GM19397 (cell line): ENCODE data around the gene ABCF3.

Experiments
- ATAC-seq: cut with Tn5 transposase; IDR thresholded peaks from one replicate; pipeline ENCODE4 v1.9.1; 2021; ENCODE audit warnings: mild to moderate bottlenecking, moderate library complexity; ENCODE audit not compliant: unreplicated experiment

Gene ABCF3

DNA sequence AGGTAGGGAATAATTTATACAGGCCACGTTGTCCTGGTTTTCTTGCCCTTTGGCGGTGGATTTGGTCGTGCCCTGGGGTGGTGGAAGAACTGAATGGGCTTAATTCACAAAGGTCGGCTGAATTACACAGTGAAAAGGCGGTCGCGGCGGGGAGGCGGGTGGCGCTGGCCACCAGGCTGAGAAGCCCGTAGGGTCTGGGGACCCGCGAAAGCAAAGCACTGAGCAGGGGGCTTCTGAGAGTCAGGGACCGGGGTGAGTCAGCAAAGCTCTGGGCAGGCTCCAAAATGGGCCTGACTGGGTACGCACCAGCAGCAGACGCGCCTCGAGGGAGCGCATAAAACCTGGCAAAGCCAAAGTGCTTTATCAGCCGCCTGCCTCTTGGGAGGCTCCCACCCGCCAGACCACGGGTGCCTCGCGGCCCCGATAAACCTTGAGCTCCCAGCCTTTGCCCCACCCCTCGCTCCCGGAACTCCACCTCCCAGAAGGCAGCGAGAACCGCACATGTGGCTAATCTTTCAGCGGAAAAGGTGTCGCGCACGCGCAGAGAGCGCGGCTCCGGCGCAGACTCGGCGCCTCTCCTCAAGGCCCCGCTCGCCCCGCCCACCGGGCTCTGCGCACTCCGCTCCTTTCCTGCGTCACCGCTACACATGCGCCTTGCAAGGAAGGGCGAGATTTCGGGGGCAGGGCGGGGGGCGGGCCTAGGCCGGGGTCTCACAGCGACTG lies 377 bp upstream of the ABCF3 start:
- peak; percentile 91 for ATAC-seq

DNA sequence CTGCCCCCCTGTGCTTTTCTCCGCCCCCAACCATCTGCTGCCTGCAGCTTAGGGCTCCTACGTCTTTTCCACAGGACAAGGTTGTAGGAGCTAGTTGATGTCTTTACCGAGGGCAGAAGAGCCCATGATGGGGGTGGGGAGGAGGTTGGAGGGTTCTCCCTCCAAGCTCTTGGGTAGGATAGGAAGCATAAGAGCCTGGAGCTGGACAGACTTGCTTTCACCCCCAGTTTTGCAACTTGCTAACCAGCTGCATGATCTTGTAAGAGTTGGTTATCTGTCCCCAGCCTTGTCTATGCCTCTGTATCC lies 856 bp downstream of the ABCF3 start:
- no peak for ATAC-seq

DNA sequence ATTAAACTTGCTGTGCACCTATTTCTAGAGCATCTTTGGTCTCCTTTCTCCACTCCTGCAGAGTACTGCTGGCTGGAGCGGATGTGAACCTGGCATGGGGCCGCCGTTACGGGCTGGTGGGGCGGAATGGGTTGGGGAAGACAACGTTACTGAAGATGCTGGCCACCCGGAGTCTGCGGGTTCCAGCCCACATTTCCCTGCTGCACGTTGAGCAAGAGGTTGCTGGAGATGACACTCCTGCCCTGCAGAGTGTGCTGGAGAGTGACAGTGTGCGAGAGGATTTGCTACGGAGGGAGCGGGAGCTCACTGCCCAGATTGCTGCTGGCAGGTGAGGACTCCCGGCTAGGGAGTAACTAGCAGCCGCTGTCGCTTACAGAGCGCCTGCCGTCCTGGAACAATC lies 2.1 kb downstream of the ABCF3 start:
- ATAC-seq, result no peak

DNA sequence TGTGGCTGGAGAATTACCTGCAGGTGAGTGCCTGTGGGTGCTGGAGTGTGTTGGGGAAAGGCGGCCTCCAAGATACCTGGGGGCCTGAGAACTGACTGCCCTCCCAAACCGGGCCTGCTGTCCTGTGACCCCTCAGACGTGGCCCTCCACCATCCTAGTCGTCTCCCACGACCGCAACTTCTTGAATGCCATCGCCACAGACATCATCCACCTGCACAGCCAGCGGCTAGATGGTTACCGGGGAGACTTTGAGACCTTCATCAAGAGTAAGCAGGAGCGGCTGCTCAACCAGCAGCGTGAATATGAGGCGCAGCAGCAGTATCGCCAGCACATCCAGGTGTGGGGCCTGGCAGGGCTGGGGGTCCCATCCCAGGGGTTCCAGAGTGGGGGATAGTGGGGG lies 3.4 kb downstream of the ABCF3 start:
- no peak for ATAC-seq

DNA sequence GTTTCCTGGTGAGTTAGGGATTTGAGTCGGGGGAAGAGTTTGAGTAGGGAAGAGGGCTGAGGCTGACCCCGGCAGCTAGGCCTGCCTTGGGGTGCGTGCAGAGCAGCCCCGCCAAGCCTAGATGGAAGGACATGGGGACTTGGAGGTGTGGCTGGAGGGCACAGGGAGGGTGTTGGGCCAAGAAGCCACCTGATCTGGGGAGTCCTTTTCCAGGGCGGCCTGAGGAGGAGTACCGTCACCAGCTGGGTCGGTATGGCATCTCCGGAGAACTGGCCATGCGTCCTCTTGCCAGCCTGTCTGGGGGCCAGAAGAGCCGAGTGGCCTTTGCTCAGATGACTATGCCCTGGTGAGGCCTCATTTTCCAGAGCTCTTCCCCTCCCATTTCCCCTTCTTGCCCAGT lies 6.9 kb downstream of the ABCF3 start:
- ATAC-seq, result no peak

DNA sequence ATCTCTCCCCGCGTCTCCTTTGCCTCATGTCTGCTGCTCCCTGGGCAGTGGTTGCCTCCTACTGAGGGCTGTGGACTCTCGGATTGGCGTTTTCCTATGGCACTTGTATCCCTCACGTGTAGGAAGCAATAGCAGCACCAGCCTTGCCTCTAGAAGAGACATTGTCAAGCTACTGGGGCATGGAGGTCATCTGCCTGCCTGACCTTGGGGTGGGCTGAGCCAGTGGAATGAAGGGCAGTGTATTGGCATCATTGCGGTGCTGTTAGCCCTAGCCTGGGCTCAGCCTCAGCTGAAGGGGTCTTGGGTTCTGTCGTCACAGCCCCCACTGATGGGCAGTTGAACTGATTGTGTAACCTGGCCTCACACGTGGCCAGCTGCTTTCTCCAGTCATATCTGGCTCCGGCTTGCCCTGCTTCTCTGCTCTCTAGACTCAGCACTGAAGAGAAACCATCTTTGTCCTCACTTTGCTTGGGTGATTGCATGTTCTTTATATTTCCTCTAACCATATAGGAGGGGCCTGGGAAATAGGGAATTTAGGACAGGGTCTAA lies 8.1 kb downstream of the ABCF3 start:
- ATAC-seq, result no peak

DNA sequence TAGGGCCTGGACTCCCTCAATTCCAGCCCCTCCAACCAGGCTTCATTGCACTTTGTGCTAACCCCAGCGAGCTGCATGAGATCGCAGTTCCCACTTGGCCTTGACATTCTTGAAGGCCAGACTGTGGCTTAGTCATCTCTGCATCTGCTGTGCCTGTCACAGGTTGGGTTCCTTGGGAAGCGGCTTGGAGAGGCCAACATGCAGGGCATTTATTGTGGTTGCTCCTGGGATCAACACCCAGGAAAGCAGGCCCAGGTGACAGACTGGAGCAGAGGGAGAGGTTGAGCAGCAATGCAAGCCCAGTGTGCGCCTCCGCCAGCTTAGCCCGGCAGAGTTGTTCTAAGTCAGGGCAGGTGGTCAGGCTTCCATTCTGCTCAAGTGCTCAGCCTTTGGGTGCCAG lies 10.5 kb downstream of the ABCF3 start:
- ATAC-seq, result no peak

DNA sequence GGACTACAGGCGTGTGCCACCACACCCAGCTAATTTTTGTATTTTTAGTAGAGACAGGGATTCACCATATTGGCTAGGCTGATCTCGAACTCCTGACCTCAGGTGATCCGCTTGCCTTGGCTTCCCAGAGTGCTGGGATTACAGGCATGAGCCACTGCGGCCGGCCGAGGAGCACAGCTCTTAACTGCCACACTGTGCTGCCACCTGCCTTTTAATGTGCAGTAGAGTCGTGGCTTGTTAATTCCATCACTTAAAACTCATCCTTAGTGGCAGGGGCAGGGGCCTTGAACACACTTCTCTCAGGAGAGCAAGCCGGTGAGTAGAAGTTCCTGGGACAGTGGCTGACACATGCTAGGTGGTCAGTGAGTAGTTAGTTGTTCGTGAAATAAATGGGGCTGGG lies 12.5 kb downstream of the ABCF3 start:
- no peak for ATAC-seq

DNA sequence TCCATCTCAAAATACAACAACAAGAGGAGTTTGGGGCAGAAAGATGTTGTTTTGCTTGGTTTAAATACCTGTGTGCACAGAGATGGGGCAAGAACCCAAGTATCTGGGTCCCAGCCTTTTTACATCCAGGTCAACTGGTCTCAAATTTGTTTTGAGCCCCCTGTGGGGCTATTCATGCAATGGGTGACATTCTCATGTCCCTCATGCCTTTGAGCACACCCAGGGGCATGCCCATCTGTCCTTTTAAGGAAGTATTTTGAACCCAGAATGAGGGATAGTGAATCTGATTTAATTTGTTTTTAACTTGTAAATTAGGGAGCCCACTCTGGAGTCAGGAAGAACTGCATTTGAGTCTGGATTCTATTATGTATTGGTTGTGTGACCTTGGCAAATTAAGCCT lies 14.8 kb downstream of the ABCF3 start:
- no peak for ATAC-seq

DNA sequence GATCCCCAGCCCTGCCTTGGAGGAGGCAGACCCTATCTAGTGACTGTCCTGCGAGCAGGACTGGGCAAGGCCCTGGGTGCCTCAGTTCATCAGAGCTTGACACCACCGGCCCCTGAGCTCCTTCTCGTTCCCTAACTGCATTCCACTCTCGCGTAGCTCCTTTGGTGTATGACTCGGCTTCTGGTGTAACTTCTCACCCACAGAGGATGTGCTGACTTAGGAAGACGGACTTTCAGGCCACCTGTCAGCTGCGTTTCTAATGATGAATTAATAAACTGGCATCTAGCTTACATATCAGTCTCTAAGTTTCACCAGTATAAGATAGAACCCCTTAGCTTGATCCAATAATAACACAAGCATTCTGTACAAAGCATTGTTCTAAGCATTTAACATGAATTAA lies 17.5 kb downstream of the ABCF3 start:
- no peak for ATAC-seq

DNA sequence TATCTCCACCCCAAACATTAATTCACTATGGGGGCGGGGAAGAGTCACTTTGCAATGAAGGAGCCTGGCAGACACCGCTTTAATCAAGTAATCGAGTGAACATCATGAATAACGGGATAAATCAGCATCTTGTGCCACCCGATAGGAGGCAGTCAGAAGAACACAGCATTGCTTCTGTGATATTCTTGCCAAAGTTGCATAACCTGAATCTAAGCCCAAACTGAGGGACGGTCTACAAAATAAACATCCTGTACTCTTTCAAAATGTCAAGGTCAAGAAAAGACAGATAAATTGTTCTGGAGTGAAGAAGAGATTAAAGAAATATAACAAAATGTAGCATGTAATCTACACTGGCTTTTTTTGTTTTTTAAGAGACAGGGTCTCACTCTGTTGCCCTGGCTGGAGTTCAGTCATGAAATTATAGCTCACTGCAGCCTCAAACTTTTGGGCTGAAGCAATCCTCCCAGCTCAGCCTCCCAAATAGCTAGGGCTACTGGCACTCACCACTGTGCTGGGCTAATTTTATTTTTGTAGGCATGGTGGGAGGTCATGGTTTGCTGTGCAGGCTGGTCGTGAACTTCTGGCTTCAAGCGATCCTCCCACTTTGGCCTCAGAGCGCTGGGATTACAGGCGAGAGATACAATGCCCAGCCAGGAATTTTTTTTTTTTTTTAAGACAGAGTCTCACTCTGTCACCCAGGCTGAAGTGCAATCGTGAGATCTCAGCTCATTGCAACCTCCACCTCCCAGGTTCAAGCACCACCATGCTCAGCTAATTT lies 23.3 kb downstream of the ABCF3 start:
- ATAC-seq, result no peak

DNA sequence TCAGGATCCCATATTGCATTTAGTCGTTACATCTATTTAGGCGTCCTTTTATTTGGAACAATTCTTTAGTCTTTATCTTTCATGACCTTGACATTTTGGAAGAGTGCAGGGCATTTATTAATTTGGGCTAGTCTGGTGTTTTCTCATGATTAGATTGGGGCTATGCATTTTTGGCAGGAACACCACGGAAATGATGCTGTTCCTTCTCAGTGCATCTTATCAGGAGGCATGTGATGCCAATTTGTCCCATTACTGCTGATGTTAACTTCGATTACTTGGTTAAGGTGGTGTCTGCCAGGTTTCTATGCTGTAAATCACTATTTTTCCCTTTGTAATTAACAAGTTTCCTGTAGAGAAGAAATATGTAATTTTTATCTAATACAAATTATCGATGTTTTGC lies 25.3 kb downstream of the ABCF3 start:
- no peak for ATAC-seq

DNA sequence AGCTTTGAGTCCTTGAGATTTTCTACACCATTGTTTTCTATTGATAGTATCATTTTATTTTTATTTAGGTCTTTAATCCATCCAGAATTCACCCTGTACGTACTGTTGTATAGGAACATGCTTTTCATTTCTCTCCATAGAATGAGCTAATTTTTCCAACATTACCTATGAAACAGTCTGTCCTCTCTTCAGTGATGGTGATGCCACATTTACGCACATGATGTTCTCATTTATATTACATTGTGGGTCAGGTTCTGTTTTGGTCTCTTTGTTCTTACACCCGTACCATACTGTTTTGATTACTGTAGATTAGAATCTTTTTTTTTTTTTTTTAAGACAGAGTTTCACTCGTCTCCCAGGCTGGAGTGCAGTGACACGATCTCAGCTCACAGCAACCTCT lies 25.7 kb downstream of the ABCF3 start:
- no peak for ATAC-seq

DNA sequence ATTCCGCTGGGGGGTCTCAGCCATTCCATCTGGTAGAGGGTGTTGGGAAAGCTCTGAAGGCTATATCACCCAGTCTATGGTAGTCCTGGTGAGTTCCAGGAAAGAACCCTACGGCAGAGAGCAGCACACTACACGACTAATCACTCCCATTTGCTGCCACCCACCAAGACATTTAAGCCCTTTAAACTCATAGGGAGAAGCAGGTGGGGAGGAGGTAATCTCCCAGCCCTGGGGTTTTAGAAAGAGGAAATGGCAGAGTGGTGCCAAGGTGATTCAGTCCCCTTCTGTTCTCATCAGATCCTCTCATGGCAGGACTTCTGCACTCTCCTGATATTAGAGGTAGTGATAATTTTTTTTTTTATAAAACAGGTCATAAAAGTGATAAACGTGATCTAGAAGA lies 32.8 kb downstream of the ABCF3 start:
- ATAC-seq, result no peak

DNA sequence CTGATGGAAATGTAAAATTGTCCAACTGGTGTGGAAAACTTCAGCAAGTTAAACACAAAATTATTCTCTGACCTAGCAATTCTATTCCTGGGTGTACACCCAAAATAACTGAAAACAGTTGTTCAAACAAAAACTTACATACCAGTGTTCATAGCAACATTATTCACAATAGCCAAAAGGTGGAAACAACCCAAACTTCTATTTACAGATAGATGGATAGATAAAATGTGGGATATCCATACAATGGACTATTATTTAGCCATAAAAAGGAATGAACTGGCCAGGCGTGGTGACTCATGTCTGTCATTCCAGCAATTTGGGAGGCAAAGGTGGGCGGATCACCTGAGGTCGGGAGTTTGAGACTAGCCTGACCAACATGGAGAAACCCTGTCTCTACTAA lies 36.5 kb downstream of the ABCF3 start:
- ATAC-seq, result no peak

DNA sequence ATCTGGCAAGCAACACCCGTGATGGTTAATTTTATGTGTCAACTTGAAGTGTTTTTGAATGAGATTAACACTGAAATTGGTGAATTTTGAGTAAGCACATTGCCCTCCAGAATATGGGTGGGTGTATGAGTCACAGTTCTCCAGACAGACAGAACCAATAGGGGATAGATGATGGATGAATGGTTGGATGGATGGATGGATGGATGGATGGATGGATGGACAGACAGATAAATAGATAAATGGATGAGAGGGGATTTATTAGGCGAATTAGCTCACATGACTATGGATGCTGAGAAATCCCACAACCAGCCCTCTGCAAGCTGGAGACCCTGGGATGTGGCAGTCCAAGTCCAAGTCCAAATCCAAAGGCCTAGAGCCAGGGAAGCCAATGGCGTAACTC lies 37.9 kb downstream of the ABCF3 start:
- no peak for ATAC-seq

DNA sequence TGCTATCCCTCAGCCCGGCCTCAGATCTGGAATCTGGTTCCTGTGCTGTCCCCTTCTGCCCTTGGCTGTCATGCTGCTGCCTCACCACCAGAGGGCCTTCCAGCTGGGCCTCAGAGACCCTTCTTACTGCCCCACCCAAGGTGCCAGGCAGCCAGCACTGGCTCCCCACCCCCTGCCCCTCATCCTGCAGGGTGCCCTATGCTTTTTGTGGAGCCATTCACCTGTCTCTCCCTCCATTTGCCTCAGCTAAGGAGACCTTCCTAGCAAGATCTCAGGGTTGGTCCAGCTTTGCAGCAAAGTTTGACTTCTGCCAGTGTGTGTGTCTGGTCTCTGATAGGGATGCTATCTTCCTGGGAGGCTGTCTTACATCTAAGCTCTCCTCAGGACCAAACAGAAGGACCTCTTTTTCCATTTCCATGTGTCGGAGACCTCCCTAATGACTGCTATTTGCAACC lies 41.5 kb downstream of the ABCF3 start:
- ATAC-seq, result no peak

DNA sequence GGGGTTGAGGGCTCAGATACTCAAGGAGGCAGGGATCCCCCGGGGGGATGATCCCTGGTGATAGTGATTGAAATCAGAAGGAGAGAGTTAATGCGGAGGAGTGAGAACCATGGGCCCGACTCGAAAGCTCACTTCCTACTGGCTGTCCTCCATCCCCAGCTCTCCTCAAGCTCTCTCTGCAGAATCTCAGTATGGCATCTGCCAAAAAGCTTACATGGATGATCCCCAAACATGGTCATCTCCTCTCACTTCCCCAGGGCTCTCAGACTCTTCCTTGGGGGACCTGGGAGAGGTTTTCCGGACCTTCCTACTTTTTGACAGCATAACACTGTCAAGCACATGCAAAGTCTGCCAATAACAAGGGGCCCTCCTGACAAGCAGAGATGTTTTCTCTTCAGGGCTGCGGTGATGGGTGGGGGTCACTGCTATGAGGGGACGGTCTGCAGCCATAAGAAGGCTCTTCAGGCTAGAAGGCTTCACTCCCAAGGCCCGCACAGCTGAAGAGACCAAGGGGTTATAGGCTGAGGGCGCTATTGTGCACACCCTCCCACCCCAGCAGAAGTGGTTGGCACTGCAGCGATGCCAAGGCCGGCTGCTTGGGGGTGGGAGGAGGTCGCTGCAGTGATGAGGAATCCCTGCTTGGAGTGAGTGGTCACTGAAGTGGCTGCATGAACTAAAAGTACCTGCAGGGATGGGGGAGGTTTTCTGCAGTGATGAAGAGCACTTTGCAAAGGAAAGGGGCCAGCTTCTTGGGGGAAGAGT lies 42.6 kb downstream of the ABCF3 start:
- ATAC-seq, result no peak

DNA sequence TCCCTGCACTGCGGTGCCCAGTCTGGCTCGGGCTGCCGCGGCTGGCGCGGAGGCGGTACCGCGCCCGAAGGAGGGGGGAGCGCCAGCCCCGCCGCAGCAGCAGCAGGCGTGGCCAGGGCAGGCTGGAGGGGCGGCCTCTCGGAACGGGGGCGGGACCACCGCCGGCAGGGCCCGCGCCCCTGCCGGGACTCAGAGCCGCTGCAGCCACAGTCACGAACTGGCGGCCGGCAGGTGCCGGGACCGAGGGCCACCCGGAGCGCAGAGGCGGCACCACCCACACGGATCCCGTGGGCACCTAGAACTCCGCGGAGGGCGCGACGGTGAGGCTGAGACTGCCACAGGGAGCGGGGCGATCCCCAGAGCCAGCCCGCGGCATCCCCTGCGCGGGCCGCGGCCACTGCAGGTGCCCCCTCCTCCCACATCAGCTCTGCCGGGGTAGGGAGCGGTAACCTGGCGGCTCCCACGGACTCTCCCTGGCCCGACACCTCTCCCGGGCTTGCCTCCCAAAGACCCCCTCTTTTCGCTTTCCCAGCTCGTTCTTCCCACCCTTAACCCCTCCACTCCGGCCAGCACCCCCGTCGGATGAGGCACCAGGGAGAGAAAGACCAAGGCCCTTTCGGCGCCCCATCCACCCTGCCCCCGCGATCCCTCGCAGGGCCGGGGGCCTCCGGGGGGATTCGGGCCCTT lies 43.5 kb downstream of the ABCF3 start, which contains the start of gene VWA5B2:
TSS of gene VWA5B2 (plus strand) at position 192 of the 687 bp plus-strand sequence. CDS start 944 bp downstream, outside the sequence.
- ATAC-seq, result peak; percentile 72

DNA sequence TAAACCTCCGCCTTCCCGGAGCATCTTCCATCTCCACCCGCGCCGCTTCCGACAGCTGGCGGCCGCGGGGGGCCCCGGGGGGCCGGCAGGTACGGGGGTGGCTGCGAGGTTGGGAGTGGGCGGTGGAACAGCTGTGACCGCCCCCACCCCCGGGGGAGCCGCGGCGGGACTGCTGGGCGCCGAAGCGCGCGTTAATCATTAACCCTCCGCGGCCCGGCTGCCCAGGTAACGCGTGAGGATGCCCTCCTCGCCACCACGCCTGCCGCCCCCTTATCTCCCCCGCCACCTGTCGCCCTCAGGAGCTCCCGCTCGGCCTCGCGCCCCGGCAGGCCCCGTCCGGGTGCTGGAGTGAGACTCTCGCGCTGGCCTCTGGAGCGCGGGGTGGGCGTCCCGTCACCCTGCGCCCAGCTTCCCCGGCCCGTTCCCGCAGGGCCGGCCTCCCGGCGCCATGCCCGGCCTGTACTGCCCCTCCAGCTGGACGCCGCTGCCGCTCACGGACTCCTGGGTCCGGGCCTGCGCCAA lies 44.1 kb downstream of the ABCF3 start:
- ATAC-seq, result no peak
